ENCODE measurements around the gene VAV1. TPM values are rescaled to one million over a fixed set of nuclear protein-coding genes. Genes with fewer than 3 reads are reported as not detected.

Gene VAV1
- polyA plus RNA-seq, 1 experiment, result not detected

GRCh38 chr19:6873708-6874431 lies 101.4 kb downstream of the VAV1 start:
- CTCF ChIA-PET, result no interaction called here
- no peaks in the 10 kb centered on the region for H3K27me3 ChIP-seq (ENCODE audit: control insufficient read depth, insufficient read depth, low read length)
- POLR2A ChIA-PET, result no interaction called here
- no peak overlapping the region for H3K4me3 ChIP-seq (ENCODE audit: low read depth, low read length)
- no peaks in the 10 kb centered on the region for H3K36me3 ChIP-seq (ENCODE audit: control insufficient read depth, insufficient read depth, low read length)
- TF ChIP-seq CTCF (IDR thresholded peaks at IDR 0.05; ENCODE audit: insufficient read depth, low read depth, low read length), result no peak
- no peak for DNase-seq (ENCODE audit: low read depth)

- no peaks in the 10 kb centered on the region for H3K36me3 ChIP-seq (ENCODE audit: control insufficient read depth, insufficient read depth, low read length)
- TF ChIP-seq CTCF (IDR thresholded peaks at IDR 0.05; ENCODE audit: insufficient read depth, low read depth, low read length), result no peak
- POLR2A ChIA-PET, result no interaction called here
- no peaks in the 10 kb centered on the region for H3K27me3 ChIP-seq (ENCODE audit: control insufficient read depth, insufficient read depth, low read length)
- H3K4me3 ChIP-seq (ENCODE audit: low read depth, low read length), result no peak overlapping the region
- no peak for DNase-seq (ENCODE audit: low read depth)
- CTCF ChIA-PET, result no interaction called here
Observed at GRCh38 chr19:6875218-6875617, 102.7 kb downstream of the VAV1 start.

GRCh38 chr19:6876748-6877147 lies 104.2 kb downstream of the VAV1 start:
- ChIA-PET CTCF (interaction anchor here (1.2 kb wide), 1 partner anchor 10 kb away, joined by 3 read pairs; no protein-coding TSS in a partner anchor), POLR2A (no interaction called here)
- TF ChIP-seq CTCF (IDR thresholded peaks at IDR 0.05; ENCODE audit: insufficient read depth, low read depth, low read length), result no peak
- Histone ChIP-seq H3K36me3 (ENCODE audit: control insufficient read depth, insufficient read depth, low read length) (no peaks in the 10 kb centered on the region), H3K27me3 (ENCODE audit: control insufficient read depth, insufficient read depth, low read length) (no peaks in the 10 kb centered on the region), H3K4me3 (ENCODE audit: low read depth, low read length) (no peak overlapping the region)
- no peak for DNase-seq (ENCODE audit: low read depth)

- CTCF ChIA-PET, result no interaction called here
- no peaks in the 10 kb centered on the region for H3K36me3 ChIP-seq (ENCODE audit: control insufficient read depth, insufficient read depth, low read length)
- no peak for DNase-seq (ENCODE audit: low read depth)
- POLR2A ChIA-PET, result no interaction called here
- no peaks in the 10 kb centered on the region for H3K27me3 ChIP-seq (ENCODE audit: control insufficient read depth, insufficient read depth, low read length)
- TF ChIP-seq CTCF (IDR thresholded peaks at IDR 0.05; ENCODE audit: insufficient read depth, low read depth, low read length), result no peak
- H3K4me3 ChIP-seq (ENCODE audit: low read depth, low read length), result no peak overlapping the region
Observed at GRCh38 chr19:6877766-6878165, 105.3 kb downstream of the VAV1 start.

- Histone ChIP-seq H3K27me3 (ENCODE audit: control insufficient read depth, insufficient read depth, low read length) (no peaks in the 10 kb centered on the region), H3K4me3 (ENCODE audit: low read depth, low read length) (no peak overlapping the region), H3K36me3 (ENCODE audit: control insufficient read depth, insufficient read depth, low read length) (no peaks in the 10 kb centered on the region)
- TF ChIP-seq CTCF (IDR thresholded peaks at IDR 0.05; ENCODE audit: insufficient read depth, low read depth, low read length), result no peak
- DNase-seq (ENCODE audit: low read depth), result no peak
- POLR2A ChIA-PET, result no interaction called here
- CTCF ChIA-PET, result no interaction called here
Observed at GRCh38 chr19:6886277-6886897, 113.9 kb downstream of the VAV1 start.

All from BJ (cell line).